Upper lobe of left lung (tissue), 6 donors: Measurements from ENCODE around the gene RMND1. TPM values are rescaled to one million over a fixed set of nuclear protein-coding genes. Genes with fewer than 3 reads are reported as not detected.
"Not testable (repeated sequence)": the region's sequence is repeated elsewhere in the genome, so short reads cannot be mapped to it uniquely, and the experiment has no call there.

Experiments
- ATAC-seq, 2 donors: fragments of 200-7000 bp; cut with Tn5 transposase; one replicate each; pipeline ENCODE4 v1.9.1; 2022; ENCODE audit warnings: mild to moderate bottlenecking in 2 of 2, moderate library complexity in 2 of 2; ENCODE audit not compliant: low FRiP score in 2 of 2
- DNase-seq, 2 donors: peaks; one replicate each; pipeline ENCODE4 v3.0.0-alpha.2; 2019 to 2020
- H3K27ac ChIP-seq, 4 donors: fragments of 200-600 bp; sonication (generic); one replicate each; pipeline ENCODE4 v1.5.1; 2016 to 2019
- H3K27me3 ChIP-seq, 4 donors: fragments of 200-600 bp; sonication (generic); one replicate each; pipeline ENCODE4 v1.5.1; 2017 to 2019
- H3K36me3 ChIP-seq, 4 donors: fragments of 200-600 bp; sonication (generic); one replicate each; pipeline ENCODE4 v1.5.1; 2016 to 2019
- H3K4me1 ChIP-seq, 4 donors: fragments of 200-600 bp; sonication (generic); one replicate each; pipeline ENCODE4 v1.5.1; 2018 to 2019
- H3K4me3 ChIP-seq, 4 donors: fragments of 200-600 bp; sonication (generic); one replicate each; pipeline ENCODE4 v1.5.1; 2017 to 2019; ENCODE audit warnings: mild to moderate bottlenecking in 2 of 4, moderate library complexity in 1 of 4
- H3K9me3 ChIP-seq, 4 donors: fragments of 200-600 bp; sonication (generic); one replicate each; pipeline ENCODE4 v1.5.1; 2018 to 2019
- CTCF ChIP-seq, 6 experiments: fragments of 450-650 bp in 4 of 6; fragments of 200-600 bp in 2 of 6; sonication (generic) in 2 of 6; IDR thresholded peaks; one replicate each; pipeline ENCODE4 v1.5.1; 2016 to 2019; ENCODE audit warnings: antibody characterized with exemption in 6 of 6
- EP300 ChIP-seq, 4 donors: sonication (generic); formaldehyde crosslinking; IDR thresholded peaks; one replicate each; pipeline ENCODE4 v1.5.1; 2017; ENCODE audit warnings: antibody characterized with exemption in 4 of 4, control low read depth in 2 of 4
- POLR2A ChIP-seq, 4 donors: fragments of 450-650 bp; IDR thresholded peaks; one replicate each; pipeline ENCODE4 v1.5.1; 2016 to 2017; ENCODE audit warnings: antibody characterized with exemption in 4 of 4, mild to moderate bottlenecking in 2 of 4
- POLR2AphosphoS5 ChIP-seq, 2 donors: sonication (generic); formaldehyde crosslinking; IDR thresholded peaks; one replicate each; pipeline ENCODE4 v1.5.1; 2017; ENCODE audit warnings: antibody characterized with exemption in 2 of 2
- WGBS, 2 donors: methylation state at CpG; one replicate each; pipeline ENCODE4 v1.1.5; 2017 to 2018; 5-methylcytosine and 5-hydroxymethylcytosine counted together
- total RNA-seq, 6 donors: library from RNA; depleted of rRNA in 4 of 6; stranded (reverse); fragments of >200 nt in 4 of 6; gene quantifications; one replicate each; pipeline versions ENCODE4 v1.1.0 to v1.2.1, GENCODE V29; 2016 to 2021
- donor health status: DM: no; HTN: no; CAD: no; lungs with moderate emphysema.
- donor health status: DM: no; HTN: yes; CAD: no; lungs with severe emphysema.

The RMND1 gene
- total RNA-seq, 6 donors from 2014 or later, result 17.0 to 59.7 (median 24.0) TPM

- DNase-seq (no peak), ATAC-seq (no peak)
- no peak overlapping the region for H3K4me3 ChIP-seq
- H3K9me3 ChIP-seq, result no peaks in the 10 kb centered on the region
- peak overlapping the region in 1 of 4 donors; percentile 99 for H3K27ac ChIP-seq
- 77 to 82% methylated on average over 11 of the region's 11 CpGs for WGBS, 2 donors
- H3K36me3 ChIP-seq, result peaks cover 0 to 3% (median 0%) of the 10 kb centered on the region in 4 donors
- TF ChIP-seq EP300 (IDR thresholded peaks at IDR 0.05) (no peak), POLR2A (IDR thresholded peaks at IDR 0.05) (no peak), POLR2AphosphoS5 (IDR thresholded peaks at IDR 0.05) (no peak), CTCF (IDR thresholded peaks at IDR 0.05) (no peak)
- no peaks in the 10 kb centered on the region for H3K27me3 ChIP-seq
- peaks cover 20 to 31% (median 28%) of the 10 kb centered on the region in 4 donors for H3K4me1 ChIP-seq
These were observed 64.6 kb downstream of the RMND1 start for GRCh38 chr6:151387175-151387970.

GRCh38 chr6:151385177-151385576, 66.7 kb downstream of the RMND1 start:
- Histone ChIP-seq H3K9me3 (no peaks in the 10 kb centered on the region), H3K27ac (no peak overlapping the region), H3K27me3 (no peaks in the 10 kb centered on the region), H3K4me3 (no peak overlapping the region), H3K36me3 (peaks cover 0 to 3% (median 0%) of the 10 kb centered on the region in 4 donors), H3K4me1 (peaks cover 24 to 31% (median 28%) of the 10 kb centered on the region in 4 donors)
- no peak for ATAC-seq
- 41 to 50% methylated on average over 1 of the region's 1 CpG for WGBS, 2 donors
- DNase-seq, result no peak
- TF ChIP-seq POLR2AphosphoS5 (IDR thresholded peaks at IDR 0.05) (no peak), POLR2A (IDR thresholded peaks at IDR 0.05) (no peak), CTCF (IDR thresholded peaks at IDR 0.05) (no peak), EP300 (IDR thresholded peaks at IDR 0.05) (no peak)

GRCh38 chr6:151384151-151384550, 67.8 kb downstream of the RMND1 start:
- WGBS, 2 donors, result 75 to 78% methylated on average over 5 of the region's 5 CpGs
- Histone ChIP-seq H3K4me1 (peaks cover 27 to 33% (median 30%) of the 10 kb centered on the region in 4 donors), H3K36me3 (peaks cover 0 to 3% (median 0%) of the 10 kb centered on the region in 4 donors), H3K27me3 (no peaks in the 10 kb centered on the region), H3K9me3 (no peaks in the 10 kb centered on the region), H3K27ac (no peak overlapping the region), H3K4me3 (no peak overlapping the region)
- TF ChIP-seq EP300 (IDR thresholded peaks at IDR 0.05) (no peak), POLR2A (IDR thresholded peaks at IDR 0.05) (no peak), CTCF (IDR thresholded peaks at IDR 0.05) (no peak), POLR2AphosphoS5 (IDR thresholded peaks at IDR 0.05) (no peak)
- DNase-seq, result no peak
- no peak for ATAC-seq

GRCh38 chr6:151382631-151383030, 69.3 kb downstream of the RMND1 start:
- not testable (repeated sequence) for DNase-seq, H3K36me3 ChIP-seq, H3K9me3 ChIP-seq, H3K27ac ChIP-seq, H3K27me3 ChIP-seq, H3K4me3 ChIP-seq, ATAC-seq
- H3K4me1 ChIP-seq, result peaks cover 15 to 26% (median 20%) of the 10 kb centered on the region in 4 donors
- WGBS, 2 donors, result 97 to 99% methylated on average over 9 of the region's 9 CpGs

GRCh38 chr6:151381722-151382121, 70.2 kb downstream of the RMND1 start:
- ATAC-seq (no peak), DNase-seq (no peak)
- peaks cover 13 to 26% (median 19%) of the 10 kb centered on the region in 4 donors for H3K4me1 ChIP-seq
- H3K27me3 ChIP-seq, result no peaks in the 10 kb centered on the region
- peaks cover 0 to 3% (median 0%) of the 10 kb centered on the region in 4 donors for H3K36me3 ChIP-seq
- H3K9me3 ChIP-seq, result no peaks in the 10 kb centered on the region
- WGBS, 2 donors, result 78 to 91% methylated on average over 4 of the region's 4 CpGs
- no peak overlapping the region for H3K4me3 ChIP-seq
- no peak overlapping the region for H3K27ac ChIP-seq
- no peak for TF ChIP-seq EP300 (IDR thresholded peaks at IDR 0.05)

- Histone ChIP-seq H3K4me3 (no peak overlapping the region), H3K4me1 (peaks cover 13 to 26% (median 21%) of the 10 kb centered on the region in 4 donors), H3K36me3 (peaks cover 0 to 3% (median 0%) of the 10 kb centered on the region in 4 donors), H3K9me3 (no peaks in the 10 kb centered on the region), H3K27me3 (no peaks in the 10 kb centered on the region), H3K27ac (peak overlapping the region in 3 of 4 donors; percentile 58 to 78 (median 63))
- ATAC-seq, result no peak
- TF ChIP-seq POLR2A (IDR thresholded peaks at IDR 0.05), result no peak
- no peak for TF ChIP-seq POLR2AphosphoS5 (IDR thresholded peaks at IDR 0.05)
- no peak for TF ChIP-seq EP300 (IDR thresholded peaks at IDR 0.05)
- no peak for TF ChIP-seq CTCF (IDR thresholded peaks at IDR 0.05)
- DNase-seq, result no peak
- 94 to 100% methylated on average over 1 of the region's 1 CpG for WGBS, 2 donors
These were observed 71.1 kb downstream of the RMND1 start for GRCh38 chr6:151380848-151381205.
